Natural killer cell (primary cell): Measurements from ENCODE around the gene TMPRSS3. TPM values are rescaled to one million over a fixed set of nuclear protein-coding genes. Genes with fewer than 3 reads are reported as not detected.

Experiments
- ATAC-seq, 3 donors: fragments of 150-1000 bp in 2 of 3; fragments of 200-7000 bp in 1 of 3; cut with Tn5 transposase; 1 replicate in 1 of 3; 2 replicates in 2 of 3; pipeline ENCODE4 v1.10.0; 2021; ENCODE audit warnings: mild to moderate bottlenecking in 2 of 3, moderate library complexity in 2 of 3
- DNase-seq, 2 donors: peaks; one replicate each; pipeline versions ENCODE4 v3.0.0 to v3.0.0-alpha.2; 2013 to 2021; ENCODE audit warnings: mixed read lengths in 1 of 2
- H3K27ac ChIP-seq: one replicate; pipeline ENCODE4 v1.5.1; 2013; ENCODE audit warnings: mild to moderate bottlenecking, low read length
- H3K27me3 ChIP-seq: one replicate; pipeline ENCODE4 v1.6.1; 2013; ENCODE audit warnings: low read length; ENCODE audit not compliant: control insufficient read depth, insufficient read depth
- H3K36me3 ChIP-seq: one replicate; pipeline ENCODE4 v1.6.1; 2013; ENCODE audit warnings: low read length; ENCODE audit not compliant: control insufficient read depth, insufficient read depth
- H3K4me1 ChIP-seq: one replicate; pipeline ENCODE4 v1.6.1; 2013; ENCODE audit warnings: low read length; ENCODE audit not compliant: control insufficient read depth, insufficient read depth
- H3K4me3 ChIP-seq: one replicate; pipeline ENCODE4 v1.5.1; 2013; ENCODE audit warnings: low read length
- H3K9me3 ChIP-seq: one replicate; pipeline ENCODE4 v1.6.1; 2013; ENCODE audit warnings: low read length; ENCODE audit not compliant: control insufficient read depth, insufficient read depth
- H3K27ac Mint-ChIP-seq, 2 donors: one replicate each; pipeline ENCODE4 v1.8.0; 2022; ENCODE audit warnings: mild to moderate bottlenecking in 2 of 2, mixed read lengths in 2 of 2, moderate library complexity in 1 of 2
- H3K27me3 Mint-ChIP-seq, 2 donors: one replicate each; pipeline ENCODE4 v1.8.0; 2022; ENCODE audit warnings: low read depth in 2 of 2, mixed read lengths in 2 of 2
- H3K36me3 Mint-ChIP-seq: one replicate; pipeline ENCODE4 v1.8.0; 2022; ENCODE audit warnings: mixed read lengths
- H3K4me1 Mint-ChIP-seq, 2 donors: one replicate each; pipeline ENCODE4 v1.8.0; 2022; ENCODE audit warnings: mixed read lengths in 2 of 2
- H3K4me3 Mint-ChIP-seq: one replicate; pipeline ENCODE4 v1.8.0; 2022; ENCODE audit warnings: mild to moderate bottlenecking, moderate library complexity, mixed read lengths
- H3K9me3 Mint-ChIP-seq, 2 donors: one replicate each; pipeline ENCODE4 v1.8.0; 2022; ENCODE audit warnings: mixed read lengths in 2 of 2
- WGBS: methylation state at CpG from one replicate; pipeline ENCODE4 v1.1.7; 2013; ENCODE audit warnings: missing lambda C conversion rate; ENCODE audit not compliant: insufficient coverage; 5-methylcytosine and 5-hydroxymethylcytosine counted together
- intact Hi-C: fragments of 100-400 bp; cut with micrococcal nuclease; formaldehyde crosslinking; loops from one replicate; pipeline ENCODE4 v1.14.2; 2022
- total RNA-seq, 4 donors: library from RNA; stranded (reverse); fragments of 120-200 nt in 1 of 4; gene quantifications; one replicate each; pipeline versions ENCODE4 v1.2.3 to v1.2.4, GENCODE V29; 2013 to 2022
- TF ChIP-seq, protein P1 (sequence below): fragments of 200-600 bp; IDR thresholded peaks from one replicate; pipeline ENCODE4 v1.8.0; 2022; ENCODE audit warnings: antibody characterized with exemption

The TMPRSS3 gene
- total RNA-seq, 3 donors from 2014 or later (not counting 1 experiment from before 2014, with no cell fraction given), result 0.25 TPM; not detected in 2

DNA sequence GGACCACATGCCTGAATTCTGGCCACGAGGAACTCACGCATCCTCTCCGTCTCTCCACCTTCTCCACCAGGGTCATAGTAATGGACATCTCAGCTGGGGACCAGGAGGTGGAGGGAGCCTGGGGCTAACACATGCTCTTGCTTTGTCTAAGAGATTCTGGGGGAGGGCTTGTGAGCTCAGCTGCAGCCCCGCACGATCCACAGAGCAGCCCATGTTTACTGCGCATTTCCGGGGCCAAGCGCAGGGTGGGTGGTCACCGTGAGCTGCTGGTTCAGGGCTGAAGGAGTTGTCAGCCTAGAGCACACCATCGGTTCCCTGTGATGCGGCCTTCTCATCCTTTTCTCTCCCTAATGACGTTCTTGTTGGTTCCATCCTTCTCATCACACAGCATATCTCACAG lies 37.6 kb downstream of the TMPRSS3 start:
- intact Hi-C loops, result no loop called here
- DNase-seq, result no peak
- no peak overlapping the region for H3K27ac Mint-ChIP-seq
- 96% methylated on average over 10 of the region's 12 CpGs for WGBS
- Histone ChIP-seq H3K27ac (no peak overlapping the region), H3K9me3 (peaks cover 9% of the 10 kb centered on the region), H3K4me1 (peaks cover 9% of the 10 kb centered on the region), H3K36me3 (no peaks in the 10 kb centered on the region), H3K27me3 (peaks cover 7% of the 10 kb centered on the region), H3K4me3 (no peak overlapping the region)
- H3K27me3 Mint-ChIP-seq, result peaks cover 35 to 60% of the 10 kb centered on the region in 2 donors
- H3K9me3 Mint-ChIP-seq, result peaks cover 0 to 6% of the 10 kb centered on the region in 2 donors
- H3K4me3 Mint-ChIP-seq, result no peak overlapping the region
- TF ChIP-seq, protein P1, sequence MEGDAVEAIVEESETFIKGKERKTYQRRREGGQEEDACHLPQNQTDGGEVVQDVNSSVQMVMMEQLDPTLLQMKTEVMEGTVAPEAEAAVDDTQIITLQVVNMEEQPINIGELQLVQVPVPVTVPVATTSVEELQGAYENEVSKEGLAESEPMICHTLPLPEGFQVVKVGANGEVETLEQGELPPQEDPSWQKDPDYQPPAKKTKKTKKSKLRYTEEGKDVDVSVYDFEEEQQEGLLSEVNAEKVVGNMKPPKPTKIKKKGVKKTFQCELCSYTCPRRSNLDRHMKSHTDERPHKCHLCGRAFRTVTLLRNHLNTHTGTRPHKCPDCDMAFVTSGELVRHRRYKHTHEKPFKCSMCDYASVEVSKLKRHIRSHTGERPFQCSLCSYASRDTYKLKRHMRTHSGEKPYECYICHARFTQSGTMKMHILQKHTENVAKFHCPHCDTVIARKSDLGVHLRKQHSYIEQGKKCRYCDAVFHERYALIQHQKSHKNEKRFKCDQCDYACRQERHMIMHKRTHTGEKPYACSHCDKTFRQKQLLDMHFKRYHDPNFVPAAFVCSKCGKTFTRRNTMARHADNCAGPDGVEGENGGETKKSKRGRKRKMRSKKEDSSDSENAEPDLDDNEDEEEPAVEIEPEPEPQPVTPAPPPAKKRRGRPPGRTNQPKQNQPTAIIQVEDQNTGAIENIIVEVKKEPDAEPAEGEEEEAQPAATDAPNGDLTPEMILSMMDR, result no peak
- H3K4me1 Mint-ChIP-seq, result no peaks in the 10 kb centered on the region
- peaks cover 11% of the 10 kb centered on the region for H3K36me3 Mint-ChIP-seq
- no peak for ATAC-seq

DNA sequence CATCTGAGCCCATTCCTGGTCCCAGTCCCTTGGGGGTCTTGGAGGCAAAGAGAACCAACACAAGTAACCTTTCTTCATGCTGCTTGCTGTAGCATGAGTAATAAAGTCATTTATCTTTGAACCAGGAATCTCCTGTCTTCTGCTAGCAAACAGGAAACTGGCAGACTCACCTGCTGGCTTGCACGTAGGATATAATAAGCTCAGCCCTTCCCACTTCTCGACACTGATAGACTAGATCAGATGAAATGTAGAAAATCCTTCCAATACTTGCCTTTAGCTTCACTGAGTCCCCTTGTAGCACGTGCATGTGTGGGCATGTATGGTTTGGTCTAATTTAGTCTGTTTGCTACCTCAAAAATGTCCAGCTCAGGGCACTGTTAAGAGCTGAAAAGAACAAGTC lies 38.5 kb downstream of the TMPRSS3 start:
- intact Hi-C loops, result no loop called here
- Mint-ChIP-seq H3K9me3 (peaks cover 0 to 6% of the 10 kb centered on the region in 2 donors), H3K27ac (no peak overlapping the region), H3K4me3 (no peak overlapping the region), H3K4me1 (no peaks in the 10 kb centered on the region), H3K36me3 (peaks cover 11% of the 10 kb centered on the region), H3K27me3 (peaks cover 41 to 63% of the 10 kb centered on the region in 2 donors)
- H3K27ac ChIP-seq, result no peak overlapping the region
- no peaks in the 10 kb centered on the region for H3K36me3 ChIP-seq
- DNase-seq (no peak), ATAC-seq (no peak)
- H3K9me3 ChIP-seq, result peaks cover 9% of the 10 kb centered on the region
- H3K4me3 ChIP-seq, result no peak overlapping the region
- H3K27me3 ChIP-seq, result peaks cover 7% of the 10 kb centered on the region
- TF ChIP-seq, protein P1, result no peak
- H3K4me1 ChIP-seq, result peaks cover 9% of the 10 kb centered on the region
- WGBS, result 72% methylated on average over 3 of the region's 3 CpGs

DNA sequence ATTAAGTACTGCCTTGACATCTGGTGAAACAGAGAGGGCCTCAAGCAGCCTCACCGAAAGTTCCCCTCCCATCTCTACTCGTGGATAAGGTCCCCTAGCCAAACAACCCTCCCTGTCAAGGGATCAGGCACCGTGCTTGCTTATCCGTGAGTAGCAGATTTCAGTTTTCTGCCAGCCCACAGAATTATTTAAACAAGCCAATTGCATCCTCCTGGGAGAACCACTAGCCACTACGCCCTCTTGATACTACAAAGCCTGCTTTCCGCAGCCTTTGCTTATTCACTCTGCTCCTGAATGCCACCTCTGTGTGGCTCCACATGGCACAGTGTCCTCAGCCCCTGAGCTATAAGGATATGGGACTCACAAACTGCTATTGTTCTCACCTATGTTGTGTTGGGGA lies 39.2 kb downstream of the TMPRSS3 start:
- peaks cover 9% of the 10 kb centered on the region for H3K9me3 ChIP-seq
- Mint-ChIP-seq H3K4me3 (no peak overlapping the region), H3K9me3 (peaks cover 0 to 6% of the 10 kb centered on the region in 2 donors), H3K4me1 (no peaks in the 10 kb centered on the region), H3K27me3 (peaks cover 39 to 60% of the 10 kb centered on the region in 2 donors), H3K27ac (no peak overlapping the region), H3K36me3 (peaks cover 11% of the 10 kb centered on the region)
- intact Hi-C loops, result no loop called here
- peaks cover 7% of the 10 kb centered on the region for H3K27me3 ChIP-seq
- H3K4me3 ChIP-seq, result no peak overlapping the region
- H3K4me1 ChIP-seq, result peaks cover 9% of the 10 kb centered on the region
- TF ChIP-seq, protein P1, result no peak
- no peak for ATAC-seq
- no peak for DNase-seq
- no peak overlapping the region for H3K27ac ChIP-seq
- 81% methylated on average over 6 of the region's 6 CpGs for WGBS
- H3K36me3 ChIP-seq, result no peaks in the 10 kb centered on the region

DNA sequence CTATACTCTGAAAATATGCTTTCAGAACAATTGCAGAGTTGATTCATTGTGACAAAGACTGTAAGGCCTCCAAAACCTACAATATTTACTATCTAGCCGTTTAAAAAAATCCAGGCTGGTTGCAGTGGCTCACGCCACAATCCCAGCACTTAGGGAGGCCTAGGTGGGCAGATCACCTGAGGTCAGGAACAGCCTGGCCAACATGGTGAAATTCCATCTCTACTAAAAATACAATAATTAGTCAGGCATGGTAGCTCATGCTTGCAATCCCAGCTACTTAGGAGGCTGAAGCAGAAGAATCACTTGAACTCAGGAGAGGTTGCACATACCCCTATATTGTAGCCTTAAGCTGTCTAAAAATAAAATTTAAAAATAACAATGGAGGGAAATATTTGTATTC lies 39.8 kb downstream of the TMPRSS3 start:
- intact Hi-C loops, result no loop called here
- Histone ChIP-seq H3K36me3 (no peaks in the 10 kb centered on the region), H3K4me1 (peaks cover 9% of the 10 kb centered on the region), H3K27me3 (peaks cover 7% of the 10 kb centered on the region), H3K9me3 (peaks cover 9% of the 10 kb centered on the region), H3K4me3 (no peak overlapping the region), H3K27ac (no peak overlapping the region)
- Mint-ChIP-seq H3K36me3 (peaks cover 11% of the 10 kb centered on the region), H3K4me3 (no peak overlapping the region), H3K27ac (no peak overlapping the region), H3K9me3 (peaks cover 0 to 6% of the 10 kb centered on the region in 2 donors), H3K27me3 (peaks cover 39 to 60% of the 10 kb centered on the region in 2 donors), H3K4me1 (no peaks in the 10 kb centered on the region)
- WGBS, result 95% methylated on average over 2 of the region's 2 CpGs
- no peak for ATAC-seq
- DNase-seq, result no peak
- TF ChIP-seq, protein P1, result no peak
